ENCODE measurements around the gene SNRNP48.

SNRNP48 gene

GRCh38 chr6:7589949-7590917 is at the start of gene SNRNP48:
Gene SNRNP48 (plus strand): TSS chr6:7590198. CDS start chr6:7590258, 60 bp downstream.
- Mint-ChIP-seq H3K27me3 (peaks cover 4% of the 10 kb centered on the region), H3K4me1 (peaks cover 32% of the 10 kb centered on the region), H3K36me3 (peaks cover 22% of the 10 kb centered on the region), H3K4me3 (peak within 1 kb of the TSS; percentile 99), H3K27ac (peak within 1 kb of the TSS; percentile 91), H3K9me3 (no peaks in the 10 kb centered on the region)
- CTCF ChIA-PET = interaction anchor here (0.6 to 1.4 kb wide), 2 partner anchors 201 to 310 kb away, joined by 3 read pairs; partner anchors contain the start of genes CAGE1 and RIOK1
- peak; percentile 94 for DNase-seq

DNA sequence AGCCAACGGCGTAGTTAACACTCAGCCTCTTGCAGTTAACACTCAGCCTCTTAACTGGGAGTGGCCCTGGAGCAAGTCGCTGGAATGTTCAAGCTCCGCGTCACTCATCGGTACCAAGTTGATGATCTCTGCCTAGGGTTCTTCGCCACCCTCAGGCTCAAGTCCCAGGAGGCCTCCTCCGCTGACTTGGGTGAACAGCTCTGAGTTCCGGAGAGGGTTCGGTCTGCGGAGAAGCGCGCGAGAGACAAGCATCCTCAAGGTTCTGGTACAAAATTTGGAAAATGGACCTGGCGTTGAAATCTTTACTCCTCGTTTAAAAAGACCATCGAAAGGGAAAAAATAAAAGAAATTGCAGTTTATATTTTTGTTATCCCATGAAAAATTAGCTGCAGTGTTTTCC is 49.4 kb upstream of the SNRNP48 start:
- H3K27ac Mint-ChIP-seq = no peak overlapping the region
- H3K9me3 Mint-ChIP-seq = no peaks in the 10 kb centered on the region
- peak overlapping the region; percentile 67 for H3K4me3 Mint-ChIP-seq
- H3K27me3 Mint-ChIP-seq = peaks cover 84% of the 10 kb centered on the region
- CTCF ChIA-PET = interaction anchor here (1.0 kb wide), 1 partner anchor 75 kb away, joined by 4 read pairs; no protein-coding TSS in a partner anchor
- no peak for DNase-seq
- H3K36me3 Mint-ChIP-seq = no peaks in the 10 kb centered on the region
- peaks cover 16% of the 10 kb centered on the region for H3K4me1 Mint-ChIP-seq

DNA sequence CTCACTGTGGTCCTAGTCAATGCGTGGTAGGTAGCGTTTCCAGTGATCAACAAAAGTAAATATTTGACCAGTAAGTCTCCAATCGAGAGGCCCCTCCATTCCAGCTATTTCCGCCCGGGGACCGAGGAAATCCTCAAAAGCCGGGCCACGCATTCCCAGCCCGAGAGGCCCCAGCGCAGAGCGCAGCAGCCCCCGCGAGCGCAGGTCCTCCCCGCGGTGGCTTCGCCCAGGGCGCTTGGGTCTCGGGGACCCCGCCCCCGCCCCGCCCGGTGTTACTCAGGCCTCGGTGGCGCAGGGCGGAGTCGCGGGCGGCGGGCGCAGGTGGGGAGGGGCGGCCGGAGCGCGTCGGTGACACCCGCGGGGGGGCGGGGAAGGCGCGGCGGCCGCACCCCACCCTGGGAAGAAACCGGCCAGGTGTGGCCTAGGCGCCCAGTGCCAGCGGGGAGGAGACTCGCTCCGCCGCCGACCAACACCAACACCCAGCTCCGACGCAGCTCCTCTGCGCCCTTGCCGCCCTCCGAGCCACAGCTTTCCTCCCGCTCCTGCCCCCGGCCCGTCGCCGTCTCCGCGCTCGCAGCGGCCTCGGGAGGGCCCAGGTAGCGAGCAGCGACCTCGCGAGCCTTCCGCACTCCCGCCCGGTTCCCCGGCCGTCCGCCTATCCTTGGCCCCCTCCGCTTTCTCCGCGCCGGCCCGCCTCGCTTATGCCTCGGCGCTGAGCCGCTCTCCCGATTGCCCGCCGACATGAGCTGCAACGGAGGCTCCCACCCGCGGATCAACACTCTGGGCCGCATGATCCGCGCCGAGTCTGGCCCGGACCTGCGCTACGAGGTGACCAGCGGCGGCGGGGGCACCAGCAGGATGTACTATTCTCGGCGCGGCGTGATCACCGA is 48.6 kb upstream of the SNRNP48 start, which contains the start of gene DSP:
TSS of gene DSP (plus strand) at position 497 of the 890 bp plus-strand sequence. CDS start at position 742, 245 bp downstream.
- peak; percentile 48 for DNase-seq
- Mint-ChIP-seq H3K36me3 (no peaks in the 10 kb centered on the region), H3K9me3 (no peaks in the 10 kb centered on the region), H3K27me3 (peaks cover 86% of the 10 kb centered on the region), H3K4me3 (peak within 1 kb of the TSS; percentile 79), H3K27ac (no peak within 1 kb of the TSS), H3K4me1 (peaks cover 16% of the 10 kb centered on the region)
- CTCF ChIA-PET = no interaction called here

GRCh38 chr6:7542065-7542873 is 47.7 kb upstream of the SNRNP48 start:
- CTCF ChIA-PET = no interaction called here
- no peaks in the 10 kb centered on the region for H3K36me3 Mint-ChIP-seq
- no peak overlapping the region for H3K27ac Mint-ChIP-seq
- H3K4me1 Mint-ChIP-seq = peaks cover 16% of the 10 kb centered on the region
- no peaks in the 10 kb centered on the region for H3K9me3 Mint-ChIP-seq
- peak; percentile 27 for DNase-seq
- peak overlapping the region; percentile 79 for H3K4me3 Mint-ChIP-seq
- H3K27me3 Mint-ChIP-seq = peaks cover 86% of the 10 kb centered on the region

DNA sequence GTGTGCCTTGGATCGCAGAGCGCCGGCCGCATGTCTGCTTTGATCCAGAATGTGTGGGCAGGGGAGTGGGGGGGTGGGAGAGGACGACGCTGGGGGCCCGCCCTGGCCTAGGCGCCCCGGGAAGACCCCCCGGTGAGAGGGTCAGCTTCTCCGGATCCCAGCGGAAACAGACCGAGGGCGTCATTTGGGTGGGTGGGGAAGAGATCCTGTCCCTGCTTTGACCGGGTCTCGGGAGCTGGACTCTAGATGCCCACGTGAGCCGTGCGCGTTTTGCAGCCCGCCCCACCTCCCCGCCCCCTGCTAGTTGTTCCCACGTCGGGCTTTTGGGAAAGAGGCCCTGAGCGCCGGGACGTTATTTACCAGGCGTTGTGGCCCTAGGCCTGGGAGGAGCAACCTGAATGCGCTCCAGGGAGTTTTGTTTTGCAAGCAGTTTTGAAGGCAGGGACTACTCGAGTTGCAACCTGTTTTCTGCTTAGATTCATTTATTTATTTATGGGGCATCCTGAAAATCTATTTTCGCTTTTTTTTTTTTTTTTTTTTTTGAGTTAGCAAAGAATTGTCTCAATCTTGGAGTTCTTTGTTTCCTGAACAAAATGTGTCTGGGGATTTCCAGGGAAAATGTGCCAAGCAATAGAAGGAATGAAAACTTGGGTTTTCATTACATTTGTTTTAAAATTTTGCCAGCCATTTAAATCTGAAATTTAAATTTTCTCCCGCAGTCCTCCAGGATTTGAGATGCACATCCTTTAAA is 46.9 kb upstream of the SNRNP48 start:
- no peak for DNase-seq
- peaks cover 88% of the 10 kb centered on the region for H3K27me3 Mint-ChIP-seq
- no peak overlapping the region for H3K4me3 Mint-ChIP-seq

GRCh38 chr6:7543789-7544424 is 46.1 kb upstream of the SNRNP48 start:
- Mint-ChIP-seq H3K4me1 (peaks cover 16% of the 10 kb centered on the region), H3K27me3 (peaks cover 90% of the 10 kb centered on the region), H3K4me3 (no peak overlapping the region), H3K36me3 (no peaks in the 10 kb centered on the region), H3K27ac (no peak overlapping the region), H3K9me3 (no peaks in the 10 kb centered on the region)
- no peak for DNase-seq
- CTCF ChIA-PET = no interaction called here

More for the DNA sequence above, 46.9 kb upstream of the SNRNP48 start:
- Mint-ChIP-seq H3K27ac (no peak overlapping the region), H3K36me3 (no peaks in the 10 kb centered on the region), H3K4me1 (peaks cover 16% of the 10 kb centered on the region), H3K9me3 (no peaks in the 10 kb centered on the region)
- CTCF ChIA-PET = no interaction called here

- H3K27me3 Mint-ChIP-seq = peaks cover 91% of the 10 kb centered on the region
- DNase-seq = no peak
- H3K27ac Mint-ChIP-seq = no peak overlapping the region
- H3K9me3 Mint-ChIP-seq = no peaks in the 10 kb centered on the region
- no peak overlapping the region for H3K4me3 Mint-ChIP-seq
- peaks cover 16% of the 10 kb centered on the region for H3K4me1 Mint-ChIP-seq
- CTCF ChIA-PET = no interaction called here
- no peaks in the 10 kb centered on the region for H3K36me3 Mint-ChIP-seq
Observed at GRCh38 chr6:7544597-7544996, 45.4 kb upstream of the SNRNP48 start.

DNA sequence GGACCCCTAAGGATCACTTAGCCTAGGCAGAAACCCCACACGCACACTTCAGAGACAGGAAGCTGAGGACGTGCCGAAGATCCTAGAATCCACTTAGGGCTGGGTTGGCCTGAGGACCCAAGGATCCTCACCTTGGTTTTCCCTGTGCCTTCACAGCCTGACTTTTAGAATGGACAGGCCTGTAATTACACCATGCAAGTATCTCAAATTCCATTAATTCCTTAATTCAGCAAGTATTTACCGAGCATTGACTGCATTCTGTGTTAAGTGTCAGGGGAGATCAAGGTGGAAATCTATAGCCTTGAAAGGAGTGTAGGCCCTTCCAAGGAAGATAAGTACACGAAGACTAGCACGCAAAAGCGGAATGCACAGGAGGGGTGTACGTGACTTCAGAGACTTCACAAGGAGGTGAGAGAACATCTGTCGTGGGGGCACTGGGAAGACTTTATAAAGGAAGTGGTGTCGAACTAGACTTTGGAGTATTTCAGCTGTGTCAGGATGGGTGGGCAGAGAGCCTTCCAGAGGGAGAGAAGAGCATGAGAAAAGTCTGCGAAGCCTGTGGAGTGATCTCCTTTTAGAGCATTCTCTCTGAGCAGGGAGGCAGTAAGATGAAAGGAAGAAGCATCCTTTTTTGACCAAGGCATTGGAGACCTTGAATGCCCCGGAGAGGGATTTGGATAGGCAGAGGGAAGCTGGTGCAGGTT is 44.5 kb upstream of the SNRNP48 start:
- H3K9me3 Mint-ChIP-seq = no peaks in the 10 kb centered on the region
- H3K4me1 Mint-ChIP-seq = peaks cover 12% of the 10 kb centered on the region
- no peak overlapping the region for H3K4me3 Mint-ChIP-seq
- no peak overlapping the region for H3K27ac Mint-ChIP-seq
- DNase-seq = no peak
- CTCF ChIA-PET = no interaction called here
- H3K27me3 Mint-ChIP-seq = peaks cover 91% of the 10 kb centered on the region
- no peaks in the 10 kb centered on the region for H3K36me3 Mint-ChIP-seq

- no peak overlapping the region for H3K27ac Mint-ChIP-seq
- no peak overlapping the region for H3K4me3 Mint-ChIP-seq
- peaks cover 7% of the 10 kb centered on the region for H3K4me1 Mint-ChIP-seq
- peaks cover 86% of the 10 kb centered on the region for H3K27me3 Mint-ChIP-seq
- H3K9me3 Mint-ChIP-seq = no peaks in the 10 kb centered on the region
- no peaks in the 10 kb centered on the region for H3K36me3 Mint-ChIP-seq
- CTCF ChIA-PET = no interaction called here
- no peak for DNase-seq
Observed at GRCh38 chr6:7546020-7546369, 44.0 kb upstream of the SNRNP48 start.

DNA sequence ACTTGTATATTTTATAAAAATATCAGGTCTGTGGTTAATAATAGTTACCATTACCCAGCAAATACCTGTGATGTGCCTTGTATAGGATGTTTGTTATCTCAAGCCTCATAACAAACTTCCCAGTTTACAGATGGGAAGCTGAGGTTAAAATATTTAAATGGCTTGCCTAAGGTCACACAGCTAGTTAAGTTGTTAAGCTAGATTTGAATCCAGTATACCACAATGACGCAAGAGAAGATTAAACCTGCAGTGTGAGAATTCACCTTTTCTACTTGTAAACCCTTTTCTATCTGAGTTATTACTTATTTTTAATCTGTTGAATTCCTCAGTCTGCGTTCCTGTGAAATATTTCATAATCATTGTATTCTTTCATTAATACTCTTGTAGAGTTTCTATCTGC is 43.6 kb upstream of the SNRNP48 start:
- Mint-ChIP-seq H3K27me3 (peaks cover 85% of the 10 kb centered on the region), H3K36me3 (no peaks in the 10 kb centered on the region), H3K9me3 (no peaks in the 10 kb centered on the region), H3K4me1 (peaks cover 6% of the 10 kb centered on the region), H3K27ac (no peak overlapping the region), H3K4me3 (no peak overlapping the region)
- CTCF ChIA-PET = no interaction called here
- DNase-seq = no peak

DNA sequence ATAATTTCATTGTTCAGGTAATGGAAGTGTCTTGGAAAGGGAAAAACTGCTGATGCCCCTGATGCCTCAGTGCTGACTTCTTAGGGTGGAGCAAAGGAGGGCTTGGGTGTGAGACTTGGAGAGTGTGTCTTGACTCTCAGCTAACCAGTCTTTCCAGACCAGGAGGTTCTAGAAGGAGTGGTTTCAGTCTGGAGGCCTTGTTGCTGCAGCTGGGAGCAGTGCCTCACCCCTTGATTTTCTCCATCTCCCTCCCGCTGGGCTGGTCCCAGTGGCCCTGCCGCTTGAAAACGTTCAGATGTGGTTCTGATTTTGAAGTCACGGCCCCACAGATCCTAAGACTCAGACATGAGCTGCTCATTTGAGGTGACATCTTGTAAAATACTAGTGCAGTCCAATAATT is 43.1 kb upstream of the SNRNP48 start:
- no peaks in the 10 kb centered on the region for H3K36me3 Mint-ChIP-seq
- no peak overlapping the region for H3K4me3 Mint-ChIP-seq
- H3K27me3 Mint-ChIP-seq = peaks cover 84% of the 10 kb centered on the region
- peaks cover 3% of the 10 kb centered on the region for H3K4me1 Mint-ChIP-seq
- H3K9me3 Mint-ChIP-seq = no peaks in the 10 kb centered on the region
- H3K27ac Mint-ChIP-seq = no peak overlapping the region
- no peak for DNase-seq
- CTCF ChIA-PET = no interaction called here

DNA sequence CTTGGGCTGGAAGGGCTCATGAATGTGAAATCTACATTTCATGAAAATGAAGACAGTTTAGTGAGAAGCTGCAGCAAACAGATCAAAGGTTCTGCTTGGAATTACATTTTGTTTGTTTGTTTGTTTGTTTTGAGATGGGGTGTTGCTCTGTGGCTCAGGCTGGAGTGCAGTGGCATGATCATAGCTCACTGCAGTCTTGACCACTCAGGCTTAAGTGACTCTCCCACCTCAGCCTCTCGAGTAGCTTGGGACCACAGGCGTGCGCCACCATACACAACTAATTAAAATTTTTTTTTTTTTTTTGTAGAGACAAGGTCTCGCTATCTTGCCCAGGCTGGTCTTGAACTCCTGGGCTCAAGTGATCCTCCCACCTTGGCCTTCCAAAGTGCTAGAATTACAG is 42.7 kb upstream of the SNRNP48 start:
- H3K36me3 Mint-ChIP-seq = no peaks in the 10 kb centered on the region
- CTCF ChIA-PET = no interaction called here
- no peak overlapping the region for H3K27ac Mint-ChIP-seq
- no peak overlapping the region for H3K4me3 Mint-ChIP-seq
- peaks cover 3% of the 10 kb centered on the region for H3K4me1 Mint-ChIP-seq
- no peaks in the 10 kb centered on the region for H3K9me3 Mint-ChIP-seq
- DNase-seq = no peak
- H3K27me3 Mint-ChIP-seq = peaks cover 80% of the 10 kb centered on the region
